ENCODE measurements around the gene ACOT11. TPM values are rescaled to one million over a fixed set of nuclear protein-coding genes. Genes with fewer than 3 reads are reported as not detected.
A peak's percentile ranks its signal among the peaks of the same experiment; 100 is the strongest.
"Not testable (repeated sequence)": the region's sequence is repeated elsewhere in the genome, so short reads cannot be mapped to it uniquely, and the experiment has no call there.

ACOT11 gene
- polyA plus RNA-seq, 3 donors = 11.5 to 17.2 (median 12.8) TPM

- no peak for DNase-seq (ENCODE audit: extremely low read depth in 1 of 11, low read depth in 9 of 11, low spot score in 4 of 11)
Measured at GRCh38 chr1:54520631-54521321, 27.3 kb upstream of the ACOT11 start.

- not testable (repeated sequence) for DNase-seq (ENCODE audit: extremely low read depth in 1 of 11, low read depth in 9 of 11, low spot score in 4 of 11)
Measured at GRCh38 chr1:54526565-54526964, 21.5 kb upstream of the ACOT11 start.

GRCh38 chr1:54528613-54529012 lies 19.4 kb upstream of the ACOT11 start:
- DNase-seq (ENCODE audit: extremely low read depth in 1 of 11, low read depth in 9 of 11, low spot score in 4 of 11) = no peak

- no peak for DNase-seq (ENCODE audit: extremely low read depth in 1 of 11, low read depth in 9 of 11, low spot score in 4 of 11)
Measured at GRCh38 chr1:54532033-54532432, 16.0 kb upstream of the ACOT11 start.

- not testable (repeated sequence) for DNase-seq (ENCODE audit: extremely low read depth in 1 of 11, low read depth in 9 of 11, low spot score in 4 of 11)
Measured at GRCh38 chr1:54536656-54537055, 11.4 kb upstream of the ACOT11 start.

GRCh38 chr1:54537611-54538010 lies 10.4 kb upstream of the ACOT11 start:
- DNase-seq (ENCODE audit: extremely low read depth in 1 of 11, low read depth in 9 of 11, low spot score in 4 of 11) = no peak

GRCh38 chr1:54538538-54538937 lies 9.5 kb upstream of the ACOT11 start:
- no peak for DNase-seq (ENCODE audit: extremely low read depth in 1 of 11, low read depth in 9 of 11, low spot score in 4 of 11)

- DNase-seq (ENCODE audit: extremely low read depth in 1 of 11, low read depth in 9 of 11, low spot score in 4 of 11) = no peak
Measured at GRCh38 chr1:54540582-54541295, 7.3 kb upstream of the ACOT11 start.

- peak in 9 of 11 donors; percentile 34 to 66 (median 51) for DNase-seq (ENCODE audit: extremely low read depth in 1 of 11, low read depth in 9 of 11, low spot score in 4 of 11)
Measured at GRCh38 chr1:54542120-54542961, 5.7 kb upstream of the ACOT11 start.

- no peak for DNase-seq (ENCODE audit: extremely low read depth in 1 of 11, low read depth in 9 of 11, low spot score in 4 of 11)
Measured at GRCh38 chr1:54542962-54543539, 5.0 kb upstream of the ACOT11 start.

- no peak for DNase-seq (ENCODE audit: extremely low read depth in 1 of 11, low read depth in 9 of 11, low spot score in 4 of 11)
Measured at GRCh38 chr1:54543729-54544496, 4.1 kb upstream of the ACOT11 start.

GRCh38 chr1:54545916-54546635 lies 2.0 kb upstream of the ACOT11 start:
- no peak for DNase-seq (ENCODE audit: extremely low read depth in 1 of 11, low read depth in 9 of 11, low spot score in 4 of 11)

- DNase-seq (ENCODE audit: extremely low read depth in 1 of 11, low read depth in 9 of 11, low spot score in 4 of 11) = no peak
Measured at GRCh38 chr1:54546651-54547401, 1.2 kb upstream of the ACOT11 start.

- no peak for DNase-seq (ENCODE audit: extremely low read depth in 1 of 11, low read depth in 9 of 11, low spot score in 4 of 11)
Measured at GRCh38 chr1:54548389-54549044, 489 bp downstream of the ACOT11 start.

- no peak for DNase-seq (ENCODE audit: extremely low read depth in 1 of 11, low read depth in 9 of 11, low spot score in 4 of 11)
Measured at GRCh38 chr1:54549181-54549924, 1.3 kb downstream of the ACOT11 start.

GRCh38 chr1:54551891-54552290 lies 3.9 kb downstream of the ACOT11 start:
- DNase-seq (ENCODE audit: extremely low read depth in 1 of 11, low read depth in 9 of 11, low spot score in 4 of 11) = no peak

All from renal cortex interstitium (tissue), 11 donors.